Right forelimb (tissue), 1 donor: Measurements from ENCODE around the gene ITLN1.
"Not testable (repeated sequence)": the region's sequence is repeated elsewhere in the genome, so short reads cannot be mapped to it uniquely, and the experiment has no call there.

Source experiments
- DNase-seq: peaks from one replicate; pipeline ENCODE4 v3.0.0-alpha.2; 2018

Gene ITLN1

DNA sequence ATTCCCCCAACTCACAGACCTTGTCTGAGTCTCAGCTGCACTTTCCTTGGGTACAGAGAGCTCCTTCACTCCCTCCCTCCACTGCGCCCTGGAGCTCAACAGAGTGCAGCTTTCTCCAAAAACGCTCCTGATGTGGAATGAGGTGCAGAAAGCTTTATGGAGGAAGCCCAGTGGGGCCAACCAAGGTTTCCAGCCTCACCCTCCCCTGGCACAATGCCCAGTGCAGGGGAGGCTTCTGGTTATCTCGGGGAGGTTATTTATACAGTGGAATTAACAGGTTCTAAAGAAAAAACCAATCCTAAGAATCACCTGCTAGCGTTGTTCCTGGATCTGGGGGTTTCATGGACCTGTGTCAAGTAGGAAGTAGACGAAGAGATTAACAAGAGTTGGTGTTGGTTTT is at the start of gene ITLN1:
Gene ITLN1, minus strand, starts transcription at position 139 of the 400 bp plus-strand sequence. CDS start 303 bp downstream, outside the sequence.
- no peak for DNase-seq

DNA sequence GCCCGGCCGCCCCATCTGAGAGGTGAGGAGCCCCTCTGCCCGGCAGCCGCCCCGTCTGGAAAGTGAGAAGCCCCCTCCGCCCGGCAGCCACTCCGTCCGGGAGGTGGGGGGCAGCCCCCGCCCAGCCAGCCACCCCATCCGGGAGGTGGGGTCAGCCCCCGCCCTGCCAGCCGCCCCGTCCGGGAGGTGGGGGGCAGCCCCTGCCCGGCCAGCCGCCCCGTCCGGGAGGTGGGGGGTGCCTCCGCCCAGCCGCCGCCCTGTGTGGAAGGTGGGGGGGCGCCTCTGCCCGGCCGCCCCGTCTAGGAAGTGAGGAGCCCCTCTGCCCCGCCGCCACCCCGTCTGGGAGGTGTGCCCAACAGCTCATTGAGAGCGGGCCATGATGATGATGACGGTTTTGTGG is 48.3 kb upstream of the ITLN1 start:
- DNase-seq, result not testable (repeated sequence)

DNA sequence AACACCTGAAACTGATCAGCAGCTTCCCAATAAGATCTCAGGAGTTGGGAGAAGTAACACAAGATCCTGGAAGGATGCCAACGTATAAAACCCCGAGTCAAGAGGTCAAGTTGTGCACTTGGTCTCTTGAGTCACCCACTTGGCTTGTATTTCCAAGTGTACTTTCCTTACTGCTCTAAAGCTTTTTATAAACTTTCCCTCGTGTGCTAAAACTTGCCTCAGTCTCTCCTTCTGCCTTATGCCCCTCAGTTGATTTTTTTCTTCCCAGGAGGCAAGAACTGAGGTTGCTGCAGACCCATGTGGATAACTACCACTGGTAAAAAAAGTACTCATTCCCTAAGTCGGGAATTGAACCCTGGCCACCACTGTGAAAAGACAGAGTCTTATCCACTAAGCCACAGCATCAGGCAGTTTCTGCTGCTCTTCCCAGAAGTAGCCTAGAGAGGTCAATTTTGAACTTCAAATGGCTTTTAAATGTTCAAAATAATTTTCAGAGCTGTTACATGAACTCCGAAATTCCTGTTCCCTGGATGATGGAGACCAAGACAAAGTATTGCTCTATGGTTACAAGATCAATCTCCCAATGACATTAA is 40.8 kb upstream of the ITLN1 start:
- no peak for DNase-seq

DNA sequence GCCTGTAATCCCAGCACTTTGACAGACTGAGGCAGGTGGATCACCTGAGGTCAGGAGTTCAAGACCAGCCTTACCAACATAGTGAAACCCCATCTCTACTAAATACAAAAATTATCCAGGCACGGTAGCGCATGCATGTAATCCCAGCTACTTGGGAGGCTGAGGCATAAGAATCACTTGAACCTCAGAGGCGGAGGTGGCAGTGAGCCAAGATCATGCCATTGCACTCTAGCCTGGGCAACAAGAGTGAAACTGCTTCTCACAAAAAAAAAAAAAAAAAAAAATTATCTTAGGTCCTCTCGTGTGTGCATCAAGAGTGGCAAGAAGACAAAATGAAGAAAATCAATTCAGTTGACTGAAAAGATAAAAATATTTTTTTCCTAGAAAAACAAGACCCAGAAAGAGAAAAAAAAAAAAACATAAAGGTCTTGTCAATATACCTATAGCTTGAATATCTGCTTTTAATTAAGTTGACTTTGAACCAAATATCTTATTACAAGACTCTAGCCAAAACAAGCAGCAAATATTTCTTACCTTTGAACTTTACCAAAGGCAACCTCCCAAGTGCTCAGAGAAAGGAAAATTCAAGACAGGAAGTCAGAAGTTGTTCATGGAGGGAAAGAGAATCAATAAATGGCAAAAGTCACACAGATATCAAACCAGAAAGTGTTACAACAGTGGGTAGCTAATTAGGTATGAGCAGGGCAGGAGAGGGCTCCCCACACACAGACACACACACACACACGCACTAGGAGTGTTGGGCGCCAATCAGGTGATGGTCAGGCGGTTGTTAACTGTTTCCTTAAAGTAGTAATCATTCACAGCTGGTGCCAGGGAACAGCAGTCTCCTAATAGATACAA is 40.0 kb upstream of the ITLN1 start:
- DNase-seq, result no peak

DNA sequence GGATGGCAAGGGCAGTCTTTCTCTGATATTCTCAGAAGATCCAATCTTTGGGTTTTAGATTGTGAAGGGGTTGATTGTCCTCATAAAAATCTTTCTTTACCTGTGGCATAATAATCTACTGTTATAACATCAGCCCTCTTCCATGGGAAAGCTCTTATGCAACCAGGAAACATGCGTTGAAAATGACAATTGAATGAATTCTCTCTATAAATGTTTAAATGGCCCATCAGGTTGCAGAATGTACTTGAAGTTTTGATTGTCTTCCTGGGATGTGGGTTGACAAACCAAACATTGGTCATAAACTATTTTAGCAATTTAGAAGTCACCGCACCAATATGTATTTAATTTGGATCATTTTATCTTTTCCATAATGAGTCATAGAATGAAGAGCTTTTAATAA is 31.7 kb upstream of the ITLN1 start:
- DNase-seq, result no peak

DNA sequence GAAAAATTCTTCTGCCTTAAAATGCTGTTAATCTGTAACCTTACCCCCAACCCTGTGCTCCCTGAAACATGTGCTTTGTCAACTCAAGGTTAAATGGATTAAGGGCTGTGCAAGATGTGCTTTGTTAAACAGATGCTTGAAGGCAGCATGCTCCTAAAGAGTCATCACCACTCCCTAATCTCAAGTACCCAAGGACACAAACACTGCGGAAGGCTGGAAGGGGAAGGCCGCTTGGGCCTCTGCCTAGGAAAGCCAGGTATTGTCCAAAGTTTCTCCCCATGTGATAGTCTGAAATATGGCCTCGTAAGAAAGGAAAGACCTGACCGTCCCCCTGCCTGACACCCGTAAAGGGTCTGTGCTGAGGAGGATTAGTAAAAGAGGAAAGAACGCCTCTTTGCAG is 28.2 kb upstream of the ITLN1 start:
- not testable (repeated sequence) for DNase-seq

DNA sequence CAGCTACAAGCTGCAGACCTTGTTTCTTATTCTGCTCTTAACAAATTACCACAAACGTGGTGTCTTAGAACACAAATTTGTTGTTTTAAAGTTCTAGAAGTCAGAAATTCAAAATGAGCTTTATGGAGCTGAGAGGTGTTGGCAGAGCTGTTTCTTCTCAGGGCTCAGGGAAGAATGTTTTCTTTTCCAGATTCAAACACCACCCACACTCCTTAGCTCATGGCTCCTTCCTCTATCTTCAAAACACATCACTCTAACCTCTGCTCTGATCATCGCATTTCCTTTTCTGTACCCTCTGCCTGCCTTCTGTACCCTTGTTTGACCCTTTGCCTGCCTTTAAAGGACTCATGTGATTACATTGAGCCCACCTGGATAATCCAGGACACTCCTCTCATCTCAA is 26.9 kb upstream of the ITLN1 start:
- no peak for DNase-seq

DNA sequence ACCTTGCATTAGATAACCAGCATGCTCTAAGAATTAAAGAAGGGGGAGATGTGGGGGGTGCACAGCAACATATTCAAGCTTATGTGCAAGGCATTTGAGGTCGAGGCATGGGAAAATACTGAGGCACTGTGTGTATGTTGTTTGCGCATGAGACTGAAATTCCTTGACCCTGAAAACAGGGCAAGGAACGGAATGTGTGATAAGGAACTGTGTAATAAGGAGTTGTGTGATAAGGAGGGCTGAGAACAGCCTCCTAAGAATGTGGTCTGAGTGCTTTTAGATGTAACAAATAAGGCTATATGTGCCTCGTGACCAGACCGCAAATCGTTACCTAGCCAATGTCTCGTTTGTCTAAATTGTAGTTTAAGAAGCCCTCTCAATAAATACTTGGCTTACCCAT is 26.5 kb upstream of the ITLN1 start:
- no peak for DNase-seq

DNA sequence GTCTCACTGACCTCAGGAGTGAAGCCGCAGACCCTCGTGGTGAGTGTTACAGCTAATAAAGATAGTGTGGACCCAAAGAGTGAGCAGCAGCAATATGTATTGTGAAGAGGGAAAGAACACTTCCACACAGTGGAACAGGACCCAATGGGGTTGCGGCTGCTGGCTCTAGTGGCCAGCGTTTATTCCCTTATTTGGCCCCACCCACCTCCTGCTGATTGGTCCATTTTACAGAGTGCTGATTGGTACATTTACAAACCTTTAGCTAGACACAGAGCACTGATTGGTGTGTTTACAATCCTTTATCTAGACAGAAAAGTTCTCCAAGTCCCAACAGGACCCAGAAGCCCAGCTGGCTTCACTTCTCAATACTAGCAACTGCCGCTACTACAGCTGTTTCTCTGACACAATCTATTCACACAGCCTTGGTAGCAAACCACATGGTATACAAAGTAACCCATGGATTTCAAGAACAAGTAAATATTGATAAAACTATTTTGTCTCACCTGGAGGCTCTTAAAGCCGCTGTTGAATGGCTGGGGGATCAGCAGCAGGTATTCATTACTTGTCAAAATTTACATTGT is 25.3 kb upstream of the ITLN1 start:
- no peak for DNase-seq

DNA sequence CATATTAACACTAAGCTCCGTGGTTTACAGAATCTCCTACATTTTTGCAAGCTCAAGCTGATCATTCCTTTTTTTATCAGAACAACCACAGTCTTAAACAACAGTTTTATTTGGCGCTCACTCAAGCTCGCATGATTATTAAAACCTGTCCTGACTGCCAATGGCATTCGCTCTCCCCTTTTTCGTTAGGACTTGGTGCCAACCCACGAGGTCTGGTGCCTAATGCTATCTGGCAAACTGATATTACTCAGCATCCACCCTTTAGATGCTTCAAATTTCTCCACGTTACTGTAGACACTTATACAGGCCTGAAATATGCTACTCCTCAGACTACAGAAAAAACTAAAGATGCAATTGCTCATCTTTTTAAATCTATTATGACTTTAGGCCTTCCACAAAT is 23.0 kb upstream of the ITLN1 start:
- DNase-seq, result no peak

DNA sequence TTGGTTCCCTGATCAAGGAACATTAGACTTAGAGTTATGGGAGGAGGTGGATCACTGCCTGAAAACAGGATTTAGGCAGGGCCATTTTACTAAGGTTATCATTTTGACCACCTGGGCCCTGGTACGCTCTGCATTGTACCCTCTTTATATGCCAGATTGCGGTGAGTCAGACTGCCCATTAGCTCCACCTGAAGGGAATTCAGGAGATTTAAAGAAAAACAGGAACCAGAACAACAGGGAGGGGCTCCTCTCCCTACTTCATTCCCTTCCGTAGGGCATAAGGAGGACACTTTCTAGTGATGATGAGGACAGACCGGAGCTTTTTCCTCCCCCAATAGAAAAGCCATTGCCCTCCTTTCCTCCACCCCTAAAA is 20.6 kb upstream of the ITLN1 start:
- no peak for DNase-seq

DNA sequence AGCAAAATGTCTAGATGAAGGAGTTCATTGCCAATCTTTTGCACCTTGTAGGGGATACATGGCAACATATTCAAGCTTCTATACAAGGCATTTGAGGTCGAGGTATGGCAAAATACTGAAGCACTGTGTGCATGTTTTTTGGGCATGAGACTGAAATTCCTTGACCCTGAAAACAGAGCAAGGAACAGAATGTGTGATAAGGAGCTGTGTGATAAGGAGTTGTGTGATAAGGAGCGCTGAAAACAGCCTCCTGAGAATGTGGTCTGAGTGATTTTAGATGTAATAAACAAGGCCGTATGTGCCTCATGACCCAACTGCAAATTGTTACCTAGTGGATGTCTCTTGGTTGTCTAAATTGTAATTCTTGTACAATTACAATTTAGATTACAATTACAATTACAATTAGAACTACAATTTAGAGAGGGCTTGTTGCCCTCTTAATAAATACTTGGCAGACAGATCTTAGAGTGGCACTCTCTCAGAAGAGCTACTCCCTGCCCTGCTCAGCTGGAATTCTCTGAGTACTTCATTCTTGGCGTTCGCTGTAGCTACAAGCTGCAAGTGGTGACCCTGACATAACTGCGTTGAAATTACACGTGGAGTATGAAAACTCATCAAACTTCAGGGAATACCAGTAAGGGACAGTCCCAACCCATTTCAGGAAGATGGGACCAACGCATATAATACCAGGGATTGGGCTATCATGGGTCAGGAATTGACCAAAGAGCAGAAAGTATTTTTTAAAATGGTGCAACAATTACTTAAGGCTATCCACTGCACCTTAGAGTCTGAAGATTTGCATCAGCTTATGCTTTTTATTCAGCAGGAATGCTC is 20.0 kb upstream of the ITLN1 start:
- no peak for DNase-seq

DNA sequence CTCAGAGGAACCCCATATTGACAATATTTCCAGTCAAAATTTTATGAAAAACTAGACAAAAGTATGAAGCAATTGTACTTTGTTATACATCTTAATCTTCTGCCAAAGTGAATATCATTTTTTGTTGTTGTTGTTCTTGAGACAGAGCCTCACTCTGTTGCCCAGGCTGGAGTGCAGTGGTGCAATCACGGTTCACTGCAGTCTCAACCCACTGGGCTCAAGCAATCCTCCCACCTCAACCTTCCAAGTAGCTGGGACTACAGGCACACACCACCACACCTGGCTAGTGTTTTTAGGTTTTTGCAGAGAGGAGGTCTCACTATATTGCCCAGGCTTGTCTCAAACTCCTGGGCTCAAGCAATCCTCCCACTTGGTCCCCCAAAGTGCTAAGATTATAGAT is 17.3 kb upstream of the ITLN1 start:
- DNase-seq, result not testable (repeated sequence)

DNA sequence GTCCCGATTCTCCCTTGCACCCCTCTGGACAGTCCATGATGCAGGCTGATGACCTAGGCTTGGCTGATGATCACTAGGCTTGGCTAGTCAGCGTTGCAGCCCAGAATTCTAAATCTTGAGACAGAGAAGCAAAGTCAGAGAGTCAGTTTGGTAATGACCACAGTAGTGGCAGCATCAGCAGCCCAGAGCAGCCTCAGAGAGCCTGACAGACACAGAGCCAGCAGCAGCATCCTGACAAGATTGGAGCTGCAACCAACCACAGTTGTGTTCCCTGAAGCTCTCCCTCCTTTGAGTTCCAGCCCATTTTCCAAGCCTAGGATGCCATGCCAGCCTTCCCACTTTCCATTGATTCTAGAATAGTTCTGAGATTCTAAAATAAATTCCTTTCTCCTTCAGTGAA is 16.8 kb upstream of the ITLN1 start:
- DNase-seq, result no peak

DNA sequence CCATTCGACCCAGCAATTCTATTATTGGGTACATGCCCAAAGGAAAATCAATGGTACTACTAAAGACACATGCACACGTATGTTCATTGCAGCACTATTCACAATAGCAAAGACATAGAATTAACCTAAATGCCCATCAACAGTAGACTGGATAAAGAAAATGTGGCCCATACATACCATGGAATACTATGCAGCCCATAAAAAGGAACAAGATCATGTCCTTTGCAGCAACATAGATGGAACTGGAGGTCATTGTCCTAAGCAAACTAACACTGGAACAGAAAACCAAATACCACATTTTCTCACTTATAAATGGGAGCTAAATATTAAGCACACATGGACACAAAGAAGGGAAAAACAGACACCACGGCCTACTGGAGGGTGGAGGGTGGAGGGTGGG is 15.7 kb upstream of the ITLN1 start:
- DNase-seq, result not testable (repeated sequence)

DNA sequence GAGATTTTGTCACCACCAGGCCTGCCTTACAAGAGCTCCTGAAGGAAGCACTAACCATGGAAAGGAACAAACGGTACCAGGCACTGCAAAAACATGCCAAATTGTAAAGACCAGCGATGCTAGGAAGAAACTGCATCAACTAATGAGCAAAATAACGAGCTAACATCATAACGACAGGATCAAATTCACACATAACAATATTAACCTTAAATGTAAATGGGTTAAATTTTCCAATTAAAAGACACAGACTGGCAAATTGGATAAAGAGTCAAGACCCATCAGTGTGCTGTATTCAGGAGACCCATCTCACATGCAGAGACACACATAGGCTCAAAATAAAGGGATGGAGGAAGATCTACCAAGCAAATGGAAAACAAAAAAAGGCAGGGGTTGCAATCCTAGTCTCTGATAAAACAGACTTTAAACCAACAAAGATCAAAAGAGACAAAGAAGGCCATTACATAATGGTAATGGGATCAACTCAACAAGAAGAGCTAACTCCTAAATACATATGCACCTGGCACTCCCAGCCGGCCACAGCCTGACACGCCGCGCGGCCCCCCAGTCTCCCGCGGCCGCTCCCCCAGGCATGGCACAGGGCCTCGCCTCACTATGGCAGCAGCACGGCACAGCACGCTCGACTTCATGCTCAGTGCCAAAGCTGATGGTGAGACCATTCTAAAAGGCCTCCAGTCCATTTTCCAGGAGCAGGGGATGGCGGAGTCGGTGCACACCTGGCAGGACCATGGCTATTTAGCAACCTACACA is 9.6 kb upstream of the ITLN1 start:
- not testable (repeated sequence) for DNase-seq

DNA sequence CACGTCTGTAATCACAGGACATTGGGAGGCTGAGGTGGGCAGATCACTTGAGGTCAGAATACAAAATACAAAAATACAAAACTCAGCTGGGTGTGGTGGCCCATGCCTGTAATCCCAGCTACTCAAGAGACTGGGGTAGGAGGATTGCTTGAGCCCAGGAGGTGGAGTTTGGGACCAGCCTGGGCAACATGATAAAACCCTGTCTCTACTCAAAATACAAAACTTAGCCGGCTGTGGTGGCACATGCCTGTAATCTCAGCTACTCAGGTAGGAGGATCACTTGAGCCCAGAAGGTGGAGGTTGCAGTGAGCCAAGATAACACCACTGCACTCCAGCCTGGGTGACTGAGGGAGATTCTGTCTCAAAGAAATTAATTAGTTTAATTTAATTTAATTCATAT is 6.5 kb upstream of the ITLN1 start:
- no peak for DNase-seq

DNA sequence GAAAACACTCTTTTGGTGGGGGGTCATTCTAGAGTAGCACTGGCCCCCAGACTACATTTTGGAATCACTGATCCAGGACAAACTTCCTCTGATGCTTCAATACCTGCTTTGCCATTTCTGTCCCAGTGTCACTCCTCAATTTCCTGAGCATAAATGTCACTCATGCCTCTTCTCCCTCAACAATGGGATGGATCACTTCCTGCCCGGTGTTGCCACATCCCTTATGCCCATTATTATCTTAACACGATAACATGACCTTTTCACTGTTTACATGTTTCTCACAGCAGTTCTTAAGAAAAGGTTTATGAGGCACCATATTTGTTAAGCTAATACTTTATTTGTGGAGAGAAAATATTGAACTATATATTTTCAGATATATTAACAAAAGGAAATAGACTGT is 3.9 kb upstream of the ITLN1 start:
- no peak for DNase-seq

DNA sequence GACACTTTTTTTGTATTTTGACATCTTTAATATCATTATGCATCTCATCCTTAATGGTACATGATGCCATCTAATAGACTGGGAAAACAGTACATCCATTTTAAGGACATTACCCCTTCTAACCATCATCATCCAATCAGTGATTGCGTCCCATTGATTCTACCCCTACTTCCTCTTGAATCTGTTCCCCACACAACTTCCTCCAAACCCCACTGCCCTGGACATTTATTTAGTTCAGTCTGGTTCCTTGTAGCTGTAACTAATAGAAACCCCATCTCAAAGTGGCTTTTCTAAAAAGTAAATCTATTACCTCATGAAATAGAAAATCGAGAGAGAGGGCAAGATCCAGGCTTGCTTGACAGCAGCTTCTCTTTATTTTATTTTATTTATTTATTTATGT is 2.1 kb upstream of the ITLN1 start:
- DNase-seq, result no peak

DNA sequence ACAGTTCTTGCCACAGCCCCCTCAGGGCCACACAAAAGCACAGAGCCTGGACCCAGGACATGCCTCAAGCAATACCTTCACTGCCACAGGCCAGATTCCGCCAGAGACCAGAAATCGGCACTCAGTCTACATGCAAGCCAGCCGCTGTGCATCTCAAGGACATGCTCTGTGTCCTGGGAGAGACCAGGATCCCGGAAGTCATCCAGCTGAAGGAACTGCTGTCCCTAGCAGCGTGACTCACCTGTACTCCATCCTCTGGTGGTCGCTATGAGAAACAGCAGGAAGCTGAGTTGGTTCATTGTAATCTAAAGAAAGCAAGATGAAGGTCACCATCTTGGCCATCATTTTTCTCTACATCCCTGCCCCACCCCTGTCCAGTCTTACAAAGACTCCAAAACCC is 401 bp downstream of the ITLN1 start:
- no peak for DNase-seq

DNA sequence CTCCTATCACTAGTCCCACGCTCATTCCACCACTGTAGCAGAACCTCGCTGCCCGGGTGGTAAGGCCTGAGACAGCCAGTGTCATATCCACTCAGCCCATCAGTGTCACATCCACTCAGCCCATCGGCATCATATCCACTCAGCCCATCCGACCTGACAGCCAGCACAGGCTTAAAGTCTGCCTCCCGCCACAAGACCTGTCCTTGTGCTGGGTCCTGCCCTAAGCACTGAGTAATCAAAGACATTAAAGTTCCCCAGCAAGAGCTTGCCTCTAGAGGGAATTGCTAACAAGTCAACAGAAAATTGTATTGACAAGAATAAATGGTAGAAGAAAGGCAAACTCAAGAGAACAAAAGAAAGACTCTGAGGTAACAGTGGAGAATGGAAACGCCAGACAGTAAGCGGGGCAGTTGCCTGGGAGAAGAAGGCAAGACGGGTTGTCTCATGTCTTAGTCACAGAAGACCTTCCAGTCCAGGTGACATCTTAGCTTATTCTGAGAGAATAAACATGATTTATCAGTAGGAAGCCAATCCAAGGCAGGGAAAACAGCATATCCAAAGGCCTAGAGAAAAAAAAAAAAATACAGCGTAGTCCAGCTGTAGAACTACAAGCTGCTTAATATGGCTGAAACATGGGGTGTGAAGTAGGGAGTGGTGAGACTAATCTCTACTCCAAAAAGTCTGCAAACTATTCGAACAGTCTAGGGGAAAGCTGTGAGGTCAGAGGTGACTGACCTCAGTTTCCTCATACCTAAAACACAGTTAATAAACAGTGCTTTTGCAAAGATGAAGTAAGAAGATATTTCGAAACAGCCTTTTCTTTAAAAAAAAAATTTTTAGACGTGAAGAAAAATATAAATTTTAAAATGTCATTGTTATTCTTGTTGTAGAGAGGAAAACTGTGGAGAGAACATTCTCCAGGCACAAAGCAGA is 1.1 kb downstream of the ITLN1 start:
- no peak for DNase-seq
